Measurements from ENCODE around the gene MIER3.
"Not testable (repeated sequence)": the region's sequence is repeated elsewhere in the genome, so short reads cannot be mapped to it uniquely, and the experiment has no call there.

Gene MIER3

GRCh38 chr5:56951946-56952691 lies at the start of gene MIER3:
MIER3 (minus strand) TSS chr5:56952123; CDS start chr5:56952102, 21 bp downstream.
- peak; percentile 62 for DNase-seq (ENCODE audit: low read depth)

- DNase-seq (ENCODE audit: low read depth): no peak
Observed at GRCh38 chr5:56995596-56995995, 43.7 kb upstream of the MIER3 start.

- no peak for DNase-seq (ENCODE audit: low read depth)
Observed at GRCh38 chr5:56993241-56993640, 41.3 kb upstream of the MIER3 start.

- no peak for DNase-seq (ENCODE audit: low read depth)
Observed at GRCh38 chr5:56989676-56990075, 37.8 kb upstream of the MIER3 start.

- no peak for DNase-seq (ENCODE audit: low read depth)
Observed at GRCh38 chr5:56988490-56988889, 36.6 kb upstream of the MIER3 start.

GRCh38 chr5:56987171-56987570 lies 35.2 kb upstream of the MIER3 start:
- DNase-seq (ENCODE audit: low read depth): no peak

GRCh38 chr5:56986626-56986947 lies 34.7 kb upstream of the MIER3 start:
- no peak for DNase-seq (ENCODE audit: low read depth)

- no peak for DNase-seq (ENCODE audit: low read depth)
Observed at GRCh38 chr5:56985936-56986625, 34.2 kb upstream of the MIER3 start.

- no peak for DNase-seq (ENCODE audit: low read depth)
Observed at GRCh38 chr5:56984445-56984844, 32.5 kb upstream of the MIER3 start.

GRCh38 chr5:56983593-56984361 lies 31.9 kb upstream of the MIER3 start:
- no peak for DNase-seq (ENCODE audit: low read depth)

- no peak for DNase-seq (ENCODE audit: low read depth)
Observed at GRCh38 chr5:56981548-56982315, 29.8 kb upstream of the MIER3 start.

- no peak for DNase-seq (ENCODE audit: low read depth)
Observed at GRCh38 chr5:56979968-56980367, 28.0 kb upstream of the MIER3 start.

GRCh38 chr5:56979526-56979925 lies 27.6 kb upstream of the MIER3 start:
- DNase-seq (ENCODE audit: low read depth): not testable (repeated sequence)

- no peak for DNase-seq (ENCODE audit: low read depth)
Observed at GRCh38 chr5:56977822-56978221, 25.9 kb upstream of the MIER3 start.

- DNase-seq (ENCODE audit: low read depth): no peak
Observed at GRCh38 chr5:56977021-56977420, 25.1 kb upstream of the MIER3 start.

- DNase-seq (ENCODE audit: low read depth): no peak
Observed at GRCh38 chr5:56974241-56974640, 22.3 kb upstream of the MIER3 start.

GRCh38 chr5:56973473-56973872 lies 21.6 kb upstream of the MIER3 start:
- DNase-seq (ENCODE audit: low read depth): no peak

GRCh38 chr5:56971275-56971674 lies 19.4 kb upstream of the MIER3 start:
- no peak for DNase-seq (ENCODE audit: low read depth)

GRCh38 chr5:56964173-56964572 lies 12.2 kb upstream of the MIER3 start:
- DNase-seq (ENCODE audit: low read depth): no peak

- no peak for DNase-seq (ENCODE audit: low read depth)
Observed at GRCh38 chr5:56963246-56963645, 11.3 kb upstream of the MIER3 start.

GRCh38 chr5:56962286-56962685 lies 10.4 kb upstream of the MIER3 start:
- DNase-seq (ENCODE audit: low read depth): no peak

- no peak for DNase-seq (ENCODE audit: low read depth)
Observed at GRCh38 chr5:56961746-56962145, 9.8 kb upstream of the MIER3 start.

Measured in stimulated activated CD8-positive, alpha-beta memory T cell treated with anti-CD3 and anti-CD28 coated beads, Interleukin-4, amount 100 ng/mL, for 24 hours (primary cell).